HCT116 (cell line): ENCODE results near the gene C10orf95. TPM values are rescaled to one million over a fixed set of nuclear protein-coding genes. Genes with fewer than 3 reads are reported as not detected.

Experiments
- ATAC-seq: fragments of 200-7000 bp; cut with Tn5 transposase; 2 replicates; pipeline ENCODE4 v1.9.1; 2020; ENCODE audit warnings: mild to moderate bottlenecking, moderate library complexity
- BruUV-seq: library from RNA; stranded (reverse); fragments of 400-500 nt; replicated peaks from 2 replicates; lab custom pipeline; 2021; lab: Mats Ljungman, UMichigan
- CTCF ChIA-PET: fragments of 300-600 bp; sonication (Branson Sonifier 250); formaldehyde crosslinking; loops from one replicate; lab custom pipeline; 2021; ENCODE audit warnings: antibody characterized with exemption; lab: Charles Lee
- POLR2A ChIA-PET: fragments of 300-600, 350-600 bp; sonication (Branson Sonifier 250); formaldehyde crosslinking; loops from one replicate; lab custom pipeline; 2021; ENCODE audit warnings: antibody characterized with exemption; lab: Charles Lee
- RAD21 ChIA-PET, 2 experiments: fragments of 300-600 bp; sonication (Branson Sonifier 250); formaldehyde crosslinking; loops; one replicate each; lab custom pipeline; 2023; ENCODE audit warnings: low total read pairs in 2 of 2; ENCODE audit not compliant: uncharacterized antibody in 2 of 2, unreplicated experiment in 2 of 2, low non-redundant PET in 1 of 2; lab: Charles Lee
- DNase-seq: peaks from one replicate; pipeline ENCODE4 v3.0.0-alpha.2; 2010; ENCODE audit warnings: low read depth, low spot score
- H2AFZ ChIP-seq: fragments of 200-600 bp; shearing (Covaris generic), sonication (generic); 2 replicates; pipeline ENCODE4 v1.6.1; 2017; ENCODE audit warnings: low read depth, mixed run types, mixed read lengths, antibody characterized with exemption, low read length; ENCODE audit not compliant: poor library complexity, severe bottlenecking
- H3K27ac ChIP-seq: 2 replicates; pipeline ENCODE4 v1.5.1; 2012; ENCODE audit warnings: low read depth, low read length
- H3K27me3 ChIP-seq: fragments of 200-600 bp; sonication (generic); 2 replicates; pipeline ENCODE4 v1.6.1; 2016; ENCODE audit warnings: mixed run types, low read length, mixed read lengths; ENCODE audit not compliant: insufficient read depth
- H3K36me3 ChIP-seq, 2 experiments: fragments of 200-500 bp in 1 of 2; fragments of 200-600 bp in 1 of 2; sonication (Bioruptor generic) in 1 of 2; sonication (generic) in 1 of 2; 2 replicates each; pipeline versions ENCODE4 v1.5.1 to v1.6.1; 2014 to 2016; ENCODE audit warnings: low read length in 2 of 2, inconsistent platforms in 1 of 2, mixed read lengths in 1 of 2, mixed run types in 1 of 2; ENCODE audit not compliant: insufficient read depth in 2 of 2, control insufficient read depth in 1 of 2
- H3K4me1 ChIP-seq, 2 experiments: fragments of 200-600 bp in 1 of 2; sonication (generic) in 1 of 2; 2 replicates each; pipeline versions ENCODE4 v1.5.1 to v1.6.1; 2012 to 2017; ENCODE audit warnings: low read length in 2 of 2, inconsistent platforms in 1 of 2, mild to moderate bottlenecking in 1 of 2, mixed read lengths in 1 of 2, mixed run types in 1 of 2, moderate library complexity in 1 of 2; ENCODE audit not compliant: insufficient read depth in 2 of 2, control insufficient read depth in 1 of 2
- H3K4me2 ChIP-seq: fragments of 200-600 bp; sonication (generic); 2 replicates; pipeline ENCODE4 v1.6.1; 2017; ENCODE audit warnings: mixed run types, low read length, mixed read lengths
- H3K4me3 ChIP-seq, 2 experiments: fragments of 200-600 bp in 1 of 2; sonication (generic) in 1 of 2; replicated peaks in 1 of 2; 2 replicates each; pipeline ENCODE4 v1.5.1; 2011 to 2016; ENCODE audit warnings: low read length in 2 of 2, control low read depth in 1 of 2, low read depth in 1 of 2, mild to moderate bottlenecking in 1 of 2, mixed read lengths in 1 of 2, mixed run types in 1 of 2
- H3K79me2 ChIP-seq: fragments of 200-600 bp; sonication (generic); 2 replicates; pipeline ENCODE4 v1.6.1; 2017; ENCODE audit warnings: mild to moderate bottlenecking, mixed run types, low read length, moderate library complexity, mixed read lengths; ENCODE audit not compliant: insufficient read depth
- H3K9ac ChIP-seq: fragments of 200-600 bp; sonication (generic); 2 replicates; pipeline ENCODE4 v1.6.1; 2016; ENCODE audit warnings: low read length, mixed read lengths
- H3K9me2 ChIP-seq: fragments of 200-600 bp; sonication (generic), shearing (Covaris generic); 2 replicates; pipeline ENCODE4 v1.6.1; 2017; ENCODE audit warnings: mixed run types, mild to moderate bottlenecking, moderate library complexity; ENCODE audit not compliant: insufficient read depth
- H3K9me3 ChIP-seq, 2 experiments: fragments of 200-500 bp in 1 of 2; fragments of 200-600 bp in 1 of 2; sonication (Bioruptor generic) in 1 of 2; sonication (generic) in 1 of 2; 2 replicates each; pipeline ENCODE4 v1.6.1; 2014 to 2017; ENCODE audit warnings: low read length in 2 of 2, mixed read lengths in 2 of 2, inconsistent platforms in 1 of 2, low read depth in 1 of 2, mild to moderate bottlenecking in 1 of 2, mixed run types in 1 of 2, moderate library complexity in 1 of 2; ENCODE audit not compliant: control insufficient read depth in 1 of 2, insufficient read depth in 1 of 2
- H4K20me1 ChIP-seq: fragments of 200-600 bp; sonication (generic), shearing (Covaris generic); 2 replicates; pipeline ENCODE4 v1.6.1; 2017; ENCODE audit warnings: mixed run types, mild to moderate bottlenecking, moderate library complexity; ENCODE audit not compliant: insufficient read depth
- ELF1 ChIP-seq: IDR thresholded peaks from 2 replicates; pipeline ENCODE4 v1.6.1; 2012; ENCODE audit warnings: low read depth, borderline replicate concordance
- EZH2phosphoT487 ChIP-seq: fragments of 200-600 bp; IDR thresholded peaks from 2 replicates; pipeline ENCODE4 v1.6.1; 2018; ENCODE audit warnings: antibody characterized with exemption, borderline replicate concordance
- RAD21 ChIP-seq: IDR thresholded peaks from 2 replicates; pipeline ENCODE4 v1.6.1; 2012; ENCODE audit warnings: low read depth, mild to moderate bottlenecking
- SIN3A ChIP-seq: IDR thresholded peaks from 2 replicates; pipeline ENCODE4 v1.6.1; 2012; ENCODE audit warnings: low read depth
- SP1 ChIP-seq: IDR thresholded peaks from 2 replicates; pipeline ENCODE4 v1.6.1; 2012; ENCODE audit warnings: low read depth
- ZNF274 ChIP-seq: fragments of 200-500 bp; sonication (Bioruptor generic); IDR thresholded peaks from 2 replicates; pipeline ENCODE4 v1.6.1; 2014; ENCODE audit warnings: mild to moderate bottlenecking, low read depth, low read length, inconsistent platforms
- intact Hi-C: fragments of 100-400 bp; cut with micrococcal nuclease; formaldehyde crosslinking; loops from 2 replicates; pipeline ENCODE4 v1.10.0; 2022
- total RNA-seq: library from RNA; stranded (reverse); gene quantifications from one replicate; pipeline ENCODE4 v1.2.1, GENCODE V29; 2021; ENCODE audit not compliant: unreplicated experiment
- TF ChIP-seq, protein P1 (sequence below): IDR thresholded peaks from 2 replicates; pipeline ENCODE4 v1.6.1; 2012; ENCODE audit warnings: low read depth

The C10orf95 gene
- total RNA-seq, 1 experiment from 2014 or later = 2.1 TPM

GRCh38 chr10:102425444-102425843, 25.9 kb downstream of the C10orf95 start:
- H3K4me1 ChIP-seq = peaks cover 11 to 27% of the 10 kb centered on the region in 2 experiments; a peak in 3 of 4 replicates
- intact Hi-C loops = no loop called here
- no TSS peak for BruUV-seq
- H3K9me2 ChIP-seq = no peaks in the 10 kb centered on the region
- no peak overlapping the region for H3K4me2 ChIP-seq
- TF ChIP-seq ELF1 = no peak
- no peak for TF ChIP-seq SIN3A
- TF ChIP-seq SP1 = no peak
- TF ChIP-seq, protein P1, sequence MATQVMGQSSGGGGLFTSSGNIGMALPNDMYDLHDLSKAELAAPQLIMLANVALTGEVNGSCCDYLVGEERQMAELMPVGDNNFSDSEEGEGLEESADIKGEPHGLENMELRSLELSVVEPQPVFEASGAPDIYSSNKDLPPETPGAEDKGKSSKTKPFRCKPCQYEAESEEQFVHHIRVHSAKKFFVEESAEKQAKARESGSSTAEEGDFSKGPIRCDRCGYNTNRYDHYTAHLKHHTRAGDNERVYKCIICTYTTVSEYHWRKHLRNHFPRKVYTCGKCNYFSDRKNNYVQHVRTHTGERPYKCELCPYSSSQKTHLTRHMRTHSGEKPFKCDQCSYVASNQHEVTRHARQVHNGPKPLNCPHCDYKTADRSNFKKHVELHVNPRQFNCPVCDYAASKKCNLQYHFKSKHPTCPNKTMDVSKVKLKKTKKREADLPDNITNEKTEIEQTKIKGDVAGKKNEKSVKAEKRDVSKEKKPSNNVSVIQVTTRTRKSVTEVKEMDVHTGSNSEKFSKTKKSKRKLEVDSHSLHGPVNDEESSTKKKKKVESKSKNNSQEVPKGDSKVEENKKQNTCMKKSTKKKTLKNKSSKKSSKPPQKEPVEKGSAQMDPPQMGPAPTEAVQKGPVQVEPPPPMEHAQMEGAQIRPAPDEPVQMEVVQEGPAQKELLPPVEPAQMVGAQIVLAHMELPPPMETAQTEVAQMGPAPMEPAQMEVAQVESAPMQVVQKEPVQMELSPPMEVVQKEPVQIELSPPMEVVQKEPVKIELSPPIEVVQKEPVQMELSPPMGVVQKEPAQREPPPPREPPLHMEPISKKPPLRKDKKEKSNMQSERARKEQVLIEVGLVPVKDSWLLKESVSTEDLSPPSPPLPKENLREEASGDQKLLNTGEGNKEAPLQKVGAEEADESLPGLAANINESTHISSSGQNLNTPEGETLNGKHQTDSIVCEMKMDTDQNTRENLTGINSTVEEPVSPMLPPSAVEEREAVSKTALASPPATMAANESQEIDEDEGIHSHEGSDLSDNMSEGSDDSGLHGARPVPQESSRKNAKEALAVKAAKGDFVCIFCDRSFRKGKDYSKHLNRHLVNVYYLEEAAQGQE = no peak
- no peak for TF ChIP-seq ZNF274
- TF ChIP-seq EZH2phosphoT487 = no peak
- TF ChIP-seq RAD21 = no peak
- TF ChIP-seq, all 23 proteins: peak for 0
- Histone ChIP-seq H3K9me3 (no peaks in the 10 kb centered on the region), H3K27me3 (no peaks in the 10 kb centered on the region), H3K36me3 (peaks cover 0 to 11% of the 10 kb centered on the region in 2 experiments; a peak in 1 of 4 replicates), H3K27ac (no peak overlapping the region), H3K4me3 (no peak overlapping the region), H2AFZ (no peak overlapping the region), H4K20me1 (no peaks in the 10 kb centered on the region), H3K79me2 (peaks cover 13% of the 10 kb centered on the region), H3K9ac (no peak overlapping the region)
- no peak for ATAC-seq
- ChIA-PET RAD21 (no interaction called here), CTCF (interaction anchor here (2.6 kb wide), 1 partner anchor 194 kb away, joined by 7 read pairs; no protein-coding TSS in a partner anchor), POLR2A (interaction anchor here (1.2 kb wide), 1 partner anchor 30 kb away, joined by 3 read pairs; the partner anchor contains the start of gene NFKB2)
- no peak for DNase-seq
